ENCODE measurements around the gene SLU7.

DNA sequence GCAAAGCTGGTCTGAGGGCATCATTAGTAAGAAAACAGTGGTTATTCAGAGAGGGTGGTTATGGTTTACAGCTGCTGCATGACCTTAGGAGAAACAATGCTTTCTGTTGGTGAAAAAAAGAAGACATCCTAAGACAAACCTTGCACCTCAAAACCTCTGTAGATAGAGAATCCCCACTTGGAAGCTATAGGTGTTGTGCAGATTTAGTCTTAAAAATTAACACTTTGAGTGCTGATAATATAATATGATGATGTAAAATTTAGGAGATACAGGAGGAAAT lies 1.4 kb upstream of the SLU7 start:
- TF ChIP-seq EP300 (IDR thresholded peaks at IDR 0.05): no peak
- no peak for TF ChIP-seq POLR2A (IDR thresholded peaks at IDR 0.05; ENCODE audit: low read depth)
- TF ChIP-seq CTCF (IDR thresholded peaks at IDR 0.05): no peak
- TF ChIP-seq POLR2AphosphoS5 (IDR thresholded peaks at IDR 0.05): no peak
